Endodermal cell (in vitro differentiated cells): ENCODE measurements around the gene C2. TPM values are rescaled to one million over a fixed set of nuclear protein-coding genes. Genes with fewer than 3 reads are reported as not detected.

Source experiments
- DNase-seq: peaks from one replicate; pipeline ENCODE4 v3.0.0-alpha.2; 2017
- H3K27ac ChIP-seq: 2 replicates; pipeline ENCODE4 v1.5.1; 2013; ENCODE audit warnings: mild to moderate bottlenecking, low read depth, low read length, moderate library complexity
- H3K27me3 ChIP-seq: 2 replicates; pipeline ENCODE4 v1.6.1; 2013; ENCODE audit warnings: mild to moderate bottlenecking, low read length, moderate library complexity; ENCODE audit not compliant: insufficient read depth, control insufficient read depth, poor library complexity, severe bottlenecking
- H3K36me3 ChIP-seq: 2 replicates; pipeline ENCODE4 v1.7.0; 2013; ENCODE audit warnings: mild to moderate bottlenecking, low read length, moderate library complexity; ENCODE audit not compliant: control insufficient read depth, insufficient read depth
- H3K4me1 ChIP-seq: one replicate; pipeline ENCODE4 v1.7.0; 2013; ENCODE audit warnings: low read length; ENCODE audit not compliant: control insufficient read depth, insufficient read depth
- H3K4me3 ChIP-seq: 2 replicates; pipeline ENCODE4 v1.5.1; 2013; ENCODE audit warnings: mild to moderate bottlenecking, low read length, moderate library complexity
- H3K9ac ChIP-seq: 2 replicates; pipeline ENCODE4 v1.6.1; 2013; ENCODE audit warnings: mild to moderate bottlenecking, low read length, moderate library complexity; ENCODE audit not compliant: poor library complexity, severe bottlenecking; ENCODE audit errors: extremely low read depth
- H3K9me3 ChIP-seq: 2 replicates; pipeline ENCODE4 v1.6.1; 2013; ENCODE audit warnings: mild to moderate bottlenecking, low read length, moderate library complexity; ENCODE audit not compliant: control insufficient read depth
- H3K27ac Mint-ChIP-seq: 2 replicates; pipeline ENCODE4 v1.8.0; 2020; ENCODE audit warnings: mixed read lengths
- H3K27me3 Mint-ChIP-seq: 2 replicates; pipeline ENCODE4 v1.8.0; 2021; ENCODE audit warnings: mild to moderate bottlenecking, mixed read lengths; ENCODE audit not compliant: insufficient read depth
- H3K36me3 Mint-ChIP-seq: 2 replicates; pipeline ENCODE4 v1.8.0; 2020; ENCODE audit warnings: low read depth, mixed read lengths
- H3K4me1 Mint-ChIP-seq: 2 replicates; pipeline ENCODE4 v1.8.0; 2020; ENCODE audit warnings: mixed read lengths
- H3K4me3 Mint-ChIP-seq: 2 replicates; pipeline ENCODE4 v1.8.0; 2020; ENCODE audit warnings: mild to moderate bottlenecking, moderate library complexity, mixed read lengths
- H3K9me3 Mint-ChIP-seq: 2 replicates; pipeline ENCODE4 v1.8.0; 2020; ENCODE audit warnings: mild to moderate bottlenecking, mixed read lengths
- WGBS, 2 experiments: methylation state at CpG; one replicate each; pipeline versions ENCODE4 v1.1.5 to v1.1.7; 2013; ENCODE audit warnings: missing lambda C conversion rate in 2 of 2, mixed read lengths in 1 of 2; ENCODE audit not compliant: insufficient coverage in 1 of 2, insufficient read length in 1 of 2; 5-methylcytosine and 5-hydroxymethylcytosine counted together
- total RNA-seq, 2 donors: library from RNA; stranded (reverse); fragmentation: NEBNext Ultra II Directional in 1 of 2; extraction: Animal tissue kit (Norgen Biotek cat#: 25700) in 1 of 2; gene quantifications; 2 replicates in 1 of 2; 3 replicates in 1 of 2; pipeline ENCODE4 v1.2.1, GENCODE V29; 2021
- TF ChIP-seq, protein P1 (sequence below): fragments of 200-600 bp; sonication (generic); conservative IDR thresholded peaks from 2 replicates; pipeline ENCODE4 v1.5.0; 2021; ENCODE audit warnings: antibody characterized with exemption, mild to moderate bottlenecking

C2 gene
- total RNA-seq, 2 donors from 2014 or later = 0.29 to 1.0 TPM

DNA sequence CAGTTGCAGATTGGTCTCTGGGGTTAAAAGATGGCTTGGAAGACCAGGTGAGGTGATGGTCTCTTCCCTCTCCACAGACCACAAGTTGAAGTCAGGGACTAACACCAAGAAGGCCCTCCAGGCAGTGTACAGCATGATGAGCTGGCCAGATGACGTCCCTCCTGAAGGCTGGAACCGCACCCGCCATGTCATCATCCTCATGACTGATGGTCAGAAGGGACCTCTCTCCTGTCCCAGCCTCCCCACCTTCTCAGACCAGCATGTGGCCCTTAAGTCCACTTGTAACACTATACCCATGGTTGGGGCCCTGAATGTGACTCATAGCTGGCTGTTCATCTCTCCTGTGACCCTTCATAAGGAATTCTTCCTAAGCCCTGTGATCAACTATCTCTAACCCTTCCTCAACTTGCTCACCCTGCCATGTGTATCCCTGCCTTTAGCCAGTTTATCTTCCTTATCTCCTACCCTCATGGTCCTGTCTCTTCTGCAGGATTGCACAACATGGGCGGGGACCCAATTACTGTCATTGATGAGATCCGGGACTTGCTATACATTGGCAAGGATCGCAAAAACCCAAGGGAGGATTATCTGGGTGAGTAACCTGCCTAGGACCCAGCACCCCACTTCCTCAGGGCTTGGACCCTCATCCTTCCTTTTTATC lies 21.4 kb downstream of the C2 start:
- Histone ChIP-seq H3K27ac (no peak overlapping the region), H3K9ac (no peak overlapping the region), H3K27me3 (peaks cover 25% of the 10 kb centered on the region), H3K9me3 (no peaks in the 10 kb centered on the region), H3K36me3 (peaks cover 36% of the 10 kb centered on the region), H3K4me3 (no peak overlapping the region), H3K4me1 (no peaks in the 10 kb centered on the region)
- Mint-ChIP-seq H3K4me3 (no peak overlapping the region), H3K9me3 (no peaks in the 10 kb centered on the region), H3K4me1 (no peaks in the 10 kb centered on the region), H3K27me3 (peaks cover 48% of the 10 kb centered on the region), H3K36me3 (peaks cover 21% of the 10 kb centered on the region), H3K27ac (no peak overlapping the region)
- 92 to 96% methylated on average over 3 to 6 of the region's 6 CpGs for WGBS, 2 experiments
- DNase-seq = no peak
- TF ChIP-seq, protein P1, sequence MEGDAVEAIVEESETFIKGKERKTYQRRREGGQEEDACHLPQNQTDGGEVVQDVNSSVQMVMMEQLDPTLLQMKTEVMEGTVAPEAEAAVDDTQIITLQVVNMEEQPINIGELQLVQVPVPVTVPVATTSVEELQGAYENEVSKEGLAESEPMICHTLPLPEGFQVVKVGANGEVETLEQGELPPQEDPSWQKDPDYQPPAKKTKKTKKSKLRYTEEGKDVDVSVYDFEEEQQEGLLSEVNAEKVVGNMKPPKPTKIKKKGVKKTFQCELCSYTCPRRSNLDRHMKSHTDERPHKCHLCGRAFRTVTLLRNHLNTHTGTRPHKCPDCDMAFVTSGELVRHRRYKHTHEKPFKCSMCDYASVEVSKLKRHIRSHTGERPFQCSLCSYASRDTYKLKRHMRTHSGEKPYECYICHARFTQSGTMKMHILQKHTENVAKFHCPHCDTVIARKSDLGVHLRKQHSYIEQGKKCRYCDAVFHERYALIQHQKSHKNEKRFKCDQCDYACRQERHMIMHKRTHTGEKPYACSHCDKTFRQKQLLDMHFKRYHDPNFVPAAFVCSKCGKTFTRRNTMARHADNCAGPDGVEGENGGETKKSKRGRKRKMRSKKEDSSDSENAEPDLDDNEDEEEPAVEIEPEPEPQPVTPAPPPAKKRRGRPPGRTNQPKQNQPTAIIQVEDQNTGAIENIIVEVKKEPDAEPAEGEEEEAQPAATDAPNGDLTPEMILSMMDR = no peak

DNA sequence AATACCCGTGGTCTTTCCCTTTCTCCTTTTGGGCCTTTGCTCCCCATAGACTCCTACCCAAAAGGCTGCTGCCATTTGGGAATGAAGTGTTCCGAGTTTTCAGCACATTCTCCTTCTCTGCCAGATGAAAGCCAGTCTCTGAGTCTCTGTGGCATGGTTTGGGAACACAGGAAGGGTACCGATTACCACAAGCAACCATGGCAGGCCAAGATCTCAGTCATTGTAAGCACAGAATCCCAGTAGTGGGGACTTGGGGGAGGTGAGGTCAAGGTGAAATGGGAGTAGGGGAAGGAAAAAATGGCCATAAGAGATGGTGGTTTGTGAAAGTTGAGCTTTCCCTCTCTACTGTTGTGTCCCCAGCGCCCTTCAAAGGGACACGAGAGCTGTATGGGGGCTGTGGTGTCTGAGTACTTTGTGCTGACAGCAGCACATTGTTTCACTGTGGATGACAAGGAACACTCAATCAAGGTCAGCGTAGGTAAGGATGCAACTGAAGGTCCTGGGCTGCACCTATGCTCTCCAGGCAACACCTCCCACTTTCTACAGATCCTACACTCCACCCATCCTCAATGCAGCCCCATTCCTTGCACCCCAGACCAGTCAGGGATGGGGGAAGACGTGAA lies 22.5 kb downstream of the C2 start:
- Mint-ChIP-seq H3K4me3 (no peak overlapping the region), H3K36me3 (peaks cover 32% of the 10 kb centered on the region), H3K27me3 (peaks cover 37% of the 10 kb centered on the region), H3K9me3 (no peaks in the 10 kb centered on the region), H3K27ac (no peak overlapping the region), H3K4me1 (no peaks in the 10 kb centered on the region)
- whole genome bisulfite sequencing, 2 experiments = 94 to 99% methylated on average over 5 to 7 of the region's 7 CpGs
- DNase-seq = no peak
- TF ChIP-seq, protein P1 = no peak
- Histone ChIP-seq H3K4me3 (no peak overlapping the region), H3K4me1 (no peaks in the 10 kb centered on the region), H3K27me3 (peaks cover 14% of the 10 kb centered on the region), H3K9ac (no peak overlapping the region), H3K27ac (no peak overlapping the region), H3K36me3 (peaks cover 45% of the 10 kb centered on the region), H3K9me3 (no peaks in the 10 kb centered on the region)

DNA sequence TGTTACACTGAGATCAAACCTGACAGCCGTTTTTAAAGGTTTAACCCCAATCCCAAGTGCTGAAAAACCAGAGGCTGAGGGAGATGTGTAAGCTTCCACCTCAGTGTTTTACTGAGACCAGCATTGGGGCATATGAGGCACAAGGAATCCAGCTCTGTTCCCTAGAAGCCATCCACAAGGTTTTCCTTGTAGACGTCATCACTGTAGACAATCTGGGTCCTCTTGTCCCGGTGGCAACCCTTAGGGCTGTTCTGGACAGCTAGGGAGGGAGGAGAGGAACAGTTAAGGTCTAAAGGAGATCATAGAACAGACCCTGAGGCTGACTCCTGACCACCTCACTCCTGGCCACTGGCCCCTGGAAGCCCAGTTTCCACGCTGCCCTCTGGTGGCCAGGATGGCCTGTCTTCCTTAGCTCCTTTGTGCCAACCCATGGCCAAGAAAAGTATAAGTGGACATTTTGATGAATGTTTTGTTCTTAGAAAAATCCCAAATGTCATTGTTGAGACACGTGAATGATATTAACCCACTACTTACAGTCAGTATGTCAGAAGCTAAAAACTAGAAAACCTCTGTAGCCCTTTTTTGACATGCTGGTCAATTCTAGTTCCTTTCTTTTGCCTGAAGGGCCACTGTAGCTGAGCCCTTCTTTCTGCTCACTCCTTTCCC lies 24.8 kb downstream of the C2 start:
- no peak overlapping the region for H3K27ac ChIP-seq
- peaks cover 10% of the 10 kb centered on the region for H3K27me3 ChIP-seq
- no peak overlapping the region for H3K4me3 ChIP-seq
- Mint-ChIP-seq H3K4me1 (no peaks in the 10 kb centered on the region), H3K27me3 (peaks cover 16% of the 10 kb centered on the region), H3K27ac (no peak overlapping the region), H3K4me3 (no peak overlapping the region), H3K9me3 (no peaks in the 10 kb centered on the region), H3K36me3 (peaks cover 51% of the 10 kb centered on the region)
- no peak overlapping the region for H3K9ac ChIP-seq
- H3K9me3 ChIP-seq = no peaks in the 10 kb centered on the region
- H3K36me3 ChIP-seq = peaks cover 64% of the 10 kb centered on the region
- TF ChIP-seq, protein P1 = peak; percentile 90
- peak; percentile 87 for DNase-seq
- 76 to 84% methylated on average over 3 to 5 of the region's 5 CpGs for WGBS, 2 experiments
- H3K4me1 ChIP-seq = no peaks in the 10 kb centered on the region
